Ishikawa (cell line): ENCODE measurements around the gene CAPS.

Experiments
- CEBPB ChIP-seq: IDR thresholded peaks from 2 replicates; pipeline ENCODE4 v1.6.1; 2012
- CREB1 ChIP-seq: IDR thresholded peaks from 2 replicates; pipeline ENCODE4 v1.6.1; 2012; ENCODE audit warnings: low read depth
- EGR1 ChIP-seq: IDR thresholded peaks from 2 replicates; pipeline ENCODE4 v1.6.1; 2012
- EP300 ChIP-seq: IDR thresholded peaks from 2 replicates; pipeline ENCODE4 v1.6.1; 2012; ENCODE audit warnings: borderline replicate concordance
- FOXM1 ChIP-seq: IDR thresholded peaks from 2 replicates; pipeline ENCODE4 v1.6.1; 2012; ENCODE audit warnings: low read depth, borderline replicate concordance
- MAX ChIP-seq: IDR thresholded peaks from 2 replicates; pipeline ENCODE4 v1.6.1; 2012
- NFIC ChIP-seq: IDR thresholded peaks from 2 replicates; pipeline ENCODE4 v1.6.1; 2012
- RAD21 ChIP-seq: IDR thresholded peaks from 2 replicates; pipeline ENCODE4 v1.6.1; 2012; ENCODE audit warnings: low read depth
- REST ChIP-seq: IDR thresholded peaks from 2 replicates; pipeline ENCODE4 v1.6.1; 2012; ENCODE audit warnings: low read depth, mild to moderate bottlenecking
- TAF1 ChIP-seq: IDR thresholded peaks from 2 replicates; pipeline ENCODE4 v1.6.1; 2012; ENCODE audit warnings: low read depth, mild to moderate bottlenecking
- TCF12 ChIP-seq: IDR thresholded peaks from 2 replicates; pipeline ENCODE4 v1.6.1; 2012; ENCODE audit warnings: low read depth
- TEAD4 ChIP-seq: IDR thresholded peaks from 2 replicates; pipeline ENCODE4 v1.6.1; 2012
- USF1 ChIP-seq: IDR thresholded peaks from 2 replicates; pipeline ENCODE4 v1.6.1; 2012
- YY1 ChIP-seq: IDR thresholded peaks from 2 replicates; pipeline ENCODE4 v1.6.1; 2012; ENCODE audit warnings: low read depth
- ZBTB7A ChIP-seq: IDR thresholded peaks from 2 replicates; pipeline ENCODE4 v1.6.1; 2012; ENCODE audit warnings: low read depth

Gene CAPS

GRCh38 chr19:5895890-5896289, 18.2 kb upstream of the CAPS start:
- no peak for TF ChIP-seq NFIC
- no peak for TF ChIP-seq FOXM1
- TF ChIP-seq EP300: no peak
- TF ChIP-seq CEBPB: no peak
- no peak for TF ChIP-seq MAX
- no peak for TF ChIP-seq RAD21
- TF ChIP-seq YY1: no peak
- no peak for TF ChIP-seq CREB1
- no peak for TF ChIP-seq TAF1
- no peak for TF ChIP-seq REST
- TF ChIP-seq TCF12: no peak
- no peak for TF ChIP-seq TEAD4
- TF ChIP-seq ZBTB7A: no peak
- no peak for TF ChIP-seq EGR1
- no peak for TF ChIP-seq USF1

DNA sequence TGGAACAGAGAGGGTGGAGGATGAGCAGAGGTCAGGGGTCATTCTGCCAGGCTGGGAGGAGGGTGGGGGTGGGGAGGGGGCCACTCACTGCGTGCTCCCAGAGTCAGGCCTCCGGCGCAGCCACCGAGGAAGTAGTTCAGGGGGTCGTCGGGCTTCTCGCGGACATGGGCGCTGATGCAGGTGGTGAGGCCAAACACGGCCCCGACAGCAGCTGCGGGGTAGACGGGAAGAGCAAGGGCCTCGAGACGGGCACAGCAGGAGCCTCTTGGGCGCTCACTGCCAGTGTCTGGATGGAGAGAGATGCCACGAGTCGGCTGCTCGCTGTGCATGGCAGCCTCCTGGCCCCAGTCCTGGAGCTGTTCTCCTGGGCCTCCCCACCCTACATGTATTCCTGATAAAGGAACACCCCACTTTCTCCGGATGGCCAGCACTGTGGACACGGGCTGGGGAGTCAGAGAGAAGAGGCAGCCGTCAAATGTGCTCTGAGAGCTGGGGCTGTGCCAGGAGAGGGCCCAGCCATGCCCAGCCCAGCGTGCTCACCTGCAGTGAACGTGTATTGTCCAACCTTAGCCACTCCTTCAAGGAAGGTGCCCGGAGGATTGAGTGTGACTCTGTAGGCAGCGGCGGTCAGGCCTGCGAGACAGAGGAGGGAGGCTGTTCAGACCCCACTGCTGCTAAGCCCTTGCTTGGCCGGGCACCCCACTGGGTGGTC, 17.5 kb upstream of the CAPS start:
- no peak for TF ChIP-seq YY1
- peak; percentile 87 for TF ChIP-seq MAX
- peak; percentile 77 for TF ChIP-seq NFIC
- no peak for TF ChIP-seq TEAD4
- TF ChIP-seq TCF12: peak; percentile 19; the same call in 1 of the 2 replicates
- TF ChIP-seq EP300: peak; percentile 44
- no peak for TF ChIP-seq REST

DNA sequence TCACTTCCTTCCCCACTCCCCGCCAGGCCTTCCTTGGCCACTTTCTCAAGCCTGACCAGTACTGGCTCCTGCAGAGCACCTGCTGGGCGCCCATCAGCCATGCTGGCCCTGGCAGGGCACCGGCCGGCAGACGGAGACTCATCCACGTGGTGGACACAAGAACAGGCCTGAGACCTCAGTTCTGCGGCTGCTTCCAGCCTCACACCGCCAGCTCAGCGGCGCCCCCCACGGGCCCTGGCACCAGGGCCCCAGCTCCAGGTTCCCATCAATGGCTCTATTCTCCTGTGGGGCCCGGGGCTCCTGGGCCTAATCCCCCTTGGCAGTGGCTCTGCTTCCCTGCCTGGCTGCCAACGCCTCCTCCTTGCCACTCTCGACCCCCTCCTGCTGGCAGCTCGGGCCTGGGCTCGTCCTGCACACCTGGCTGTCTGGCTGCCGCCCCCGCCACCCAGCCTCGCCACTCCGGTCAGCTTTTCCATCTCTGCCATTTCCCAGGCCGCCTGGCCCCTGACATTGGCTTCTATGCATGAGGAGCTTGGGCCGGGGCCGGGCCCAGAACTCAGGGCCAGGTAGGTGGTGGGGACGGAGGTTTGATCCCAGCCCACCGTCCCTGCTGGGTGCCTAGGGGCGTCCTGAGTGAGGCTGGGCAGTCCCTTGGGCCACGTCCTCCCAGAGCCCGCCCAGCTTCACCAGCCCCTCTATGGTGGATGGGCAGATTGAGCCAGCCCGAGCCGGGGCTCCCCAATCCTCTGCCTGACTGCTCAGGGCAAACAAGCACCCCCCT, 16.7 kb upstream of the CAPS start:
- no peak for TF ChIP-seq NFIC
- TF ChIP-seq RAD21: peak; percentile 40
- 0 out of 2 replicates have a peak, but pooled peaks have one; percentile 35 for TF ChIP-seq ZBTB7A
- peak; percentile 78 for TF ChIP-seq MAX
- peak; percentile 8; the same call in 1 of the 2 replicates for TF ChIP-seq EP300
- no peak for TF ChIP-seq TCF12
- TF ChIP-seq USF1: peak; percentile 25; the same call in 1 of the 2 replicates
- TF ChIP-seq CEBPB: no peak
- TF ChIP-seq TEAD4: no peak
- TF ChIP-seq YY1: no peak

DNA sequence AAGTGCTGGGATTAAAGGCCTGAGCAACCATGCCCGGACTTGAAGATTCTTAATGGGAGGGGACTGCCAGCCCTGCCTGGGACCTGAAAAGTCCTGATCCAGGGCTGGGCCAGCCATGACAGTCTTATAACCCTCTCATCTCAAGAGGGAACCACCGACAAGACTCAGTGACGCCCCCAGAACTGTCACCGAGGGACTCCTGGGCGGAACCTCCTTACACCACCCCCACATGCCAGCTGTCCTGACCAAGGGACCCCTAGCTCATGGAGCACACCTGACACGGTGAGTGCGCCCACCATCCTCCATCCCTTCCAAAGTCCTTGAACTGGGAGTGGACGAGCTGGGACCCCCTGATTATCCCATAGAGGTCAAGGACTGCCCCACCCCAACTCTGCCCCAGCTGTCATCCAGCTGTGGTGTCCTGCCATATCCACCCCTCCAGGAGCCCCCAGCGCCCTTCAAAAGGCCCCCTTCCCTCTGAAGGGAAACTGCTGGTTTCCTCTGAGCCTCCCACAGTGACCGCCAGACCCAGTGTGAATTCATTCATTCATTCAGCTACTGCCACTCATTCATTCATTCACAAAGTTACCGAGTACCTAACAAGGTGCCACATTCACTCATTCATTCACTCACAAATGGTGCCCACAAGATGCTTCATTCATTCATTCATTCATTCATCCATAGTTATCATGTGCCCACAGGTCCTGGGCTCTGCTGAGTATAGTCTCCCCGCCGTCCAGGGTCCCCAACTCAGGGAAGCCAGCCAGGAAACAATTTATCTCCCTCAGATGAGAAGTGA, 14.1 kb upstream of the CAPS start:
- TF ChIP-seq REST (no peak), ZBTB7A (no peak), FOXM1 (no peak), TCF12 (no peak), USF1 (no peak), EP300 (no peak), EGR1 (no peak), CREB1 (no peak), NFIC (no peak), CEBPB (no peak), TEAD4 (no peak), YY1 (no peak), MAX (no peak), RAD21 (no peak), TAF1 (no peak)
